ENCODE data around the gene TMEM164.
"Not testable (repeated sequence)": the region's sequence is repeated elsewhere in the genome, so short reads cannot be mapped to it uniquely, and the experiment has no call there.

The TMEM164 gene

DNA sequence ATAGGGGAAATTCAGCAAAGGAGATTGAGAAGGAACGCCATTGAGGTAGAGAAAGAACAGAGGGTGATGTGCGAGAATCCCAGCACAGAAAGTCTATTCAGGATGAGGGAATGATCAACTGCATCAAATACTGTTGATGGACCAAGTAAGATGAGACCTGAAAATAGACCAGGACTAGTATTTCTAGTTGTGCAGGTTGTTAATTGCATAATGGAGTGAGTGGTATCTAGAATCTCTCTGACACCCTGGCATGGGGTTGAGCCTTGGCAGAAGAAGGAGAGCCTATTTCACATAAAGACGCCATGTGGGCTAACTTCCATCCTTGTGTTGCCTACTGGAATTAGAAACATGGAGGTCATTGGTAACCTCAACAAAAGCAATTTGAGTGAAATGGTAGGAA, 135.6 kb downstream of the TMEM164 start:
- no peak for DNase-seq

DNA sequence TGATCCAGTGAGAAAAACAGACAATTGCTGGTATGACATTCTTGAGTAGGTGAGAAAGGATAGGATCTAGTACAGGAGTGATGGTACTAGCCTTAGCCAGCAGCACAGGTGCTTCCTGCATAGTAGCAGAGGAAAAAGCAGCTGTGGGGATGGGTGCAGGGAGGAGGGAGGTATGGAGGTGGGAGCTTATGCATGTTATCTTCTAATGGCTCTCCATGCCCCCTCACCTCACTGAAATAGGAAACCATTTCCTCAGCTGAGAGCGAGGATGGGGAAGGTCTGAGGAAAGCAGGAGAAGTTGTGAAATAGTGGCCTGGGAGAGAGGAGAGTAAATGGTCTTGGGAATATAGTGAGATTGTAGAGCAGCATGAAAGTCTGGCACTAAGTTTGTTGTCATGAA, 136.3 kb downstream of the TMEM164 start:
- DNase-seq, result no peak

DNA sequence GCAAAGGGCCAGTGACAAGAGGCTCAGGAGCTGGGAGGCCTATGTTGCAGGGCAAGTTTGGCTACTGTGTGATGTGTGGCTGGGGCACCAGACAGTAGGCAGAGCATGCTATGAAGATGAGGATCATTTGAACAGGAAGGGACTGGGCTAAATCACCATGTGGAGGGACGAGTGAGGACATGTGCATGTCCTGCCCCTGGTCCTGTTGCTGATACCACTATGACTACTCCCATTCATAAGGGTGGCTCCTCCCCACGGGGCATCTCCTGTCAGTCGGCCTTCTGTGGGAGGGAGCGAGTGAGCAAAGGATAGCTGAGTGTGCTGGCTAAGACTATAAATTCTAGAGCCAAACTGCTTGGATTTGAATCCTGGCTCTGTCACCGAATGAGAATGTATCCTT, 139.2 kb downstream of the TMEM164 start:
- DNase-seq, result no peak

DNA sequence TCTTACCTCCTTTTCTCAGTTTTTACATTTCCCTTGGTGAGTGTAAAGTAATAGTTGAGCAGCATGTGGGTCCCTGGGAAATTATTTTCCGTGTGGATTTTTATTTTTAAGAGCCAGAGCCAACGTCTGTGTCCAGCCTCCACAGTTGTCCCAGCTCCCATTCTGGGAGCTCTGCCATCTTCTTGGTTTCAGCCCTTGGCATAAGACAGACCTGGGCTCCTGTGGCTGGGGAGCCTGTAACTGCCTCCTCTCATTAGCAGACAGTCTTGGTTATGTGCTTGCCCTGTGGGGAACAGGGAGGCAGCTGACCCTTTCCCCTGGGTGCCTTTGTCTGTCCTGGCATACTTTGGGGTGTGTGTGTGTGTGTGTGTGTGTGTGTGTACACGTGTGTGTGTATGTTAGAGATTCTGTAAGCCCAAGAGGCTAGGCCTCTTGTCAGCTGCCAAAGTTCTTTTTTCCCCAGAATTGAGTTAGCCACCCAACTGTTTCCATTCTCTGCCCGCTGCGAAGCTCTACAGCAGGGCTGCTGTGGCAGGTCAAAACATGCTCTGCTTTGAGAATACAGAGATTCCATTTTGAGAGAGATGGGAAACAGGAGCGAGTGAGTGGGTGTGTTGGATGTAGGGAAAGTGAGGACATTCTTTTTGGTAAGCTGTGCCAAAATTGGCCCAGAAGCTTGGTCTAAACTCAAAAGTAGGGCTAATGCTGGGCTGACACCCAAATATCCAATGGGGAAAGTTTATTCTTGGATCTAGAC, 140.7 kb downstream of the TMEM164 start:
- DNase-seq, result no peak

DNA sequence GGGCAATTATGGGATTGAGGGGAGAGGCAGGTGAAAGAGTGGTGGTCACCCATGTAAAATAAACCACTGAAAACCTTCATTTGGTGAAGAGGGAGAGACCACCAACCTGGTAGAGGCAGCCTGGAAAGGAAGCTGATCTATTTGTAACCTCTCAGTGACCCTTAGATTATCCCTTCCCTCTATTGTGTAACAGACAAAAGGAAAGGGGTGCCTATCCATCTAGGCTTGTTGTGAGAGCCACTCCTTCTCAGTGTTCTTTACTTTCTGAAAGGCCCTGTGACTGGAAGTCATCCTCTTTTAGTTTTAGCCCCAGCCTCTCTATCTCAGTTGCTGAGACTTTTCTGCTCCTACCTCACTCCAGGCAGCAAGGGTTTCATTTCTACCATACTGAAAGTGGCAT, 142.4 kb downstream of the TMEM164 start:
- DNase-seq, result no peak

DNA sequence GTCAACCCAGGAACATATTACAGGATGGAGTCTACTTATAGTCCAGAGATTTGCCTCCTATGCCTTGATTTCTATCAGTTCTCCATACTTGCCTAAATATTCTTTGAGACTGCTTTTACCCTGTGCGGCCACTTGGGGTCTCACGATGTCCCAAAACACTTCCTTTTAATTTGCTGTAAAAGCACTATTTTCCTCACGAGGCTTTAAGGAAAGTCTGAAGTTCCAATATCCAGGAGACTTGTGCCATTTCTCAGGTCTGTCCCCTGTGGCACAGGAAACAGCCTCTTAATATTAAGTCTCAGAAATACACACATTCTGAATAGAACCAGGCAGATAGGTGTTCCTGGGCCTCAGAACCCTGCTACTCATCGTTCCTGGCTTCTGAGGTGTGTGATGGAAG, 142.9 kb downstream of the TMEM164 start:
- DNase-seq, result no peak

DNA sequence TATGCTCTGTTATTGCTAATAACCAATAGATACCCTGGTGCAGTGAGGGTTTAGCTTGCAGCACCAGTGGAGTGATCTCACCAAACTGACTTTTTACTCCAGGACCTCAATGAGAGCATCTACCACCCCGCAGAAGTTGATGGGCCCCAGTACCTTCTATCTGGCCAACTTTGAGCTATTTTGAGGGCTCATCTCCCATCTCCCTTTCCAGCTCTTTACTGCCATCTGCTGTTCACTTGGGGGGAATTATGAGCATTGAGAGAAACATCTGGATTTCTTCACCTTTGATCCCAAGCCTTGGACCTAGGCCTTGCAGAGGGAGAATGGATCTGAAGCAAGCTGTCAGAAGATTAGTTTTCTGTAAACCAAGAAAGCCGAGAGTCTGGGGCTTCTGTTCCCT, 143.6 kb downstream of the TMEM164 start:
- no peak for DNase-seq

DNA sequence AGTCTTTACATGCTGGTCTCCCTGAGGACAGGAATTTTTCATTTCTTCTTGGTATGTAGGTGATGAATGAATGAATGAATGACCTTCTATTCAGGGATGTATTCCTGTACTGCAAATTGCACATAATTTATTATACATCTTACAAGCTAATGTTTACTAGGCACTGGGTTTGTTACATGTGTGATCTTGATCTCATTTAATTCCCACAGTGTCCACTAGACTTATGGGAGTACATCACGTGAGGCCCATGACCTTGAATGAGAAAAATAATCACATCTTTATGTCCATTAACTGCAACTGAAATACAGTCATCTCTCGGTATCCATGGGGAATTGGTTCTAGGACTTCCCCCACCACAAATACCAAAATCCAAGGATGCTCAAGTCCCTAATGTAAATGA, 150.3 kb downstream of the TMEM164 start:
- no peak for DNase-seq

DNA sequence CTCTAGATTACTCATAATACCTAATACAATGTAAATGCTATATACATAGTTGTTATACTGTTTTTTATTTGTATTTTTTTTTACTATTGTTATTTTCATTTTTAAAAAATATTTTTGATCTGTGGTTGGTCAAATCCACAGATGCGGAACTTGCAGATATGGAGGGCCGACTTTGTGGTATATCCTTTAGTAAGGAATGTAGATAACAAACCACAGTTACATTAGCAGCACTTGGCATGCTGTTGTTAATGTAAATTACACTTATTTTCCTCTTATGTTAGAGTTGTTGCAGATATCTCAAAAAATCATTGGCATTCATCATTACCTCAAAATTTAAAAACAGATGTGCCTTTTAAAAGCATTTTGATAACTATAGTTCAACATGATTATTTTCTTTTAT, 151.0 kb downstream of the TMEM164 start:
- DNase-seq, result no peak

DNA sequence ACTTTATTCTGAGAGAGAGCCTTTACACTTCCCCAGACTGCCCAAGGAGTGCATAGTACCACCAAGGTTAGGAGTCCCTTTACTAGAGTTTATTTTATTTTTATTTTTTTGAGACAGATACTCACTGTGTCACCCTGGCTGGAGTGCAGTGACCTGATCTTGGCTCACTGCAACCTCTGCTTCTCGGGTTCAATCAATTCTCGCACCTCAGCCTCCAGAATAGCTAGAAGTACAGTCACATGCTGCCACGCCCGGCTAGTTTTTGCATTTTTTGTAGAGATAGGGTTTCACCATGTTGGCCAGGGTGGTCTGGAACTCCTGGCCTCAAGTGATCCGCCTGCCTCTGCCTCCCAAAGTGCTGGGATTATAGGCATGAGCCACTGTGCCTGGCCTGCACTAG, 151.4 kb downstream of the TMEM164 start:
- not testable (repeated sequence) for DNase-seq

DNA sequence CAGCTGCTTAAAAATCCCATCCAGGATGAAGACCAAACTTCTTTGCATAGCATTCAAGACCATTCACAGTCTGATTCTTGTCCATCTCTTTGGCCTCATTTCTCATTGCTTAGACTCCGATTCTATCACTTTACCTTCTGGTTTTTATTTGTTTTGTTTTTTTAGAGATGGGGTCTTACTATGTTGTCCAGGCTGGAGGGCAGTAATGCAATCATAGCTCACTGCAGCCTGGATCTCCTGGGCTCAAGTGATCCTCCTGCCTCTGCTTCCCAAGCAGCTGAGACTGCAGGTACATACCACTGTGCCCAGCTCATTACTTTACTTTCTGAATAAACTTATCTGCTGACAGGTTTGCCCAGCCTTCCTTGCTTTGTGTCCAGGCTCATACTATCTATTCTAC, 152.8 kb downstream of the TMEM164 start:
- no peak for DNase-seq

DNA sequence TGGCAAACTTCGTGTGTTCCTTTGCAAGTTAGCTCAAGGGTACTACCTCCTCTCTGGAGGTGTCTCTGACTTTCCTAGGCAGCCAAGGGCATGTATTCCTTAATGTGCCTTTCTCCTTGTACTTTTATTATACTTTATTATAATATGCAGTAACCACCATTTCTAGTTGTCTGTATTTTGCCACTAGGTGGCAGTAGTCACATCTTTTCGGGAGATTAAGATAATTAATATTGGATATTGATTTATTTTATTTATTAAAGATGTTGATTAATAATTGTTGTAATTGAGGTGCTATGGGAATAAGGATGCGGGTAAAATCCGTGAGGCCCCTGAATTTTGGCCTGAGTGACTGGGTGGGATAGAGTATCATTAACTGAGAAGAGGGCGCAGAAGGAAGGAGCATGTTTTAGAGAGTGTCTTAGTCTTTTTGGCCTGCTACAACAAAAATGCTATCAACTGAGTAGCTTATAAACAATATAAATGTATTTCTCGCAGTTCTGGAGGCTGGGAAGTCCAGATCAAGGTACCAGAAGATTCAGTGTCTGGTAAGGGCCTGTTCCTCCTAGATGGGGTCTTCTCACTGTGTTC, 153.3 kb downstream of the TMEM164 start:
- no peak for DNase-seq

DNA sequence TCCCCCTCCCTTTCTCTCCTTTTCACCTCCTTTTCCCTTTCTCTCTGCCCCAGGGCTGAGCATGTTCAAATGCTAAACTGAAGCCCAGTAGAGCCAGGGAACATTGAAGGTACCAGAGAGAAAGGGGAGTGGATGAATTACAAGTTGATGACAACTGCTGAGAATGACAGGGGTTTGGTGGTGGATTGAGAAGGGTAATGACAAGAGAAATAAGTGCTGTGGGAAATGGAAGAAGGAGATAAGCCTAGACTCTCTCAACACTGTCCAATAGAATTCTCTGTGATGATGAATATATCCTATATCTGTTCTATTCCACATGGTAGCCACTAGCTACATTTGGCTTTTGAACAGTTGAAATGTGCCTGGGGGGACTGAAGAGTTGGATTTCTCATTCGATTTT, 154.5 kb downstream of the TMEM164 start:
- DNase-seq, result no peak

DNA sequence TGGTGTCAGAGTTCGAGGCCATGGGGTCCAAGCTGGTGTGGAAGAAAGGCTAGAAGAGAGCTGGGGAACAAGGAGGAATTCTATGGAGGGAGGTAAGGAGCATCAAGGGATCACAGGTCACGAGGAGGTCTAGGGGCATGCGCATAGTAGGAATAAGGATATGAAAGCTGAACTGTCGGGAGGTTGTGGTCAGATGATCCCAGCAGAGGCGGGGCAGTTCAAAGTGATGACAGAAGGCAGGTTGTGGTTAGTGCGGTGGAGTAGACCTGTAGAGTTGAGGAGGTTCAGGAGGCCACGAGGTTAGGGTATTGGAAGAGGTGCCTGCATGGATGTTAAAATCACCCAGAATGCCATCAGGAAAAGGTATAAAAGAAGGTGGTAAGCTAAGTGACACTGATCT, 156.3 kb downstream of the TMEM164 start:
- no peak for DNase-seq

DNA sequence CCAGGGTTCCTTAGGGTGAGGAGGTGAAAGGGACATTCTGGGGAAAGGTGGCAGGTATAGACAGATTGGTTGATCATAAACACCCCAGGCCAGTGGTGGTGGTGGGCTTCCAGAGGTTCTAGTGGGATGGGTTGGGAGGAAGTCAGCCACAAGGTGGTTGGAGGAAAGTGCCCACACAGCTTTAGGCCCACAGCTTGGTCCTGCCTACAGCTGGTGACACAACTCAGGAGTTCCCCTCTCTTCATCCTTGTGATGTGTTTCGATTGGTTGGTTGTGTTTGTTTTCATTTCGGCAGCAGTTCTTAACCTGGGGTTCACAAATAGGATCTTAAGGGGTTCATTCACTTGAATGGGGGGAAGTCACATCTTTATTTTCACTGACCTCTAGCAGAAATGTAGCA, 157.0 kb downstream of the TMEM164 start:
- no peak for DNase-seq

DNA sequence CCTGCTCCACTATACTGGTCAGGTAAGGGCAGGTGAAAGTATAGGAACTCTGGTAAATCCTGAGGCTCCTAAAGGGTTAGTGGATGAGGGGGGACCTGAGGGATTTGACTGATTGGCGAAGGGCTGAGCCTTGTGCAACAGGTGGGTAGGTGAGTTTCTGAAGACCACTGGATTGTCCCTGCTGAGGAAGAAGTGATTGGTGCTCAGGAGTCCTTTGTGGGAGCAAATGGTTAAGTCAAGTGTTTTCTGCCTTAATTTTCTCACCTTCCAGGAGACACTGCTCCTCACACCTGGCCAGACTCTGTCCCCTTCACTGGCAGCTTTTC, 158.4 kb downstream of the TMEM164 start:
- no peak for DNase-seq

DNA sequence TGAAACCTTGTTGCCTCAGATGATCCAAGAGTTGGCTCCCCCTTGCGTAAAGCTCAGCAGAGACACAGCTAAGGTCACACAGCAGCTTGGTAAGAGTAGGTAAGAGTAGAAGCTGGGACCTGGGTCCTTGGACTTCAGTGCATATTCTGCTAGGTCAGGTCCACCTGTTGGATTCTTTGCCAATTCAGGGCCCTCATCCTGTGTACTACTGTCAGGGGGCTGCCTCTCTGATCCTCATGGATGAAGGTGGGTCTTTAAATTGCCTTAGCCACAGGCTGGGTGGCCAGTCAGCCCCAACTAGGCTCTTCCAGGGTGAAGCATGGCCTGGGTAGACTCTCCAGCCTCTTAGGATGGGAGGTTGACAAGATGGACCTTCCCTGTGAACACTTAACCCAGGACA, 159.2 kb downstream of the TMEM164 start:
- DNase-seq, result no peak

DNA sequence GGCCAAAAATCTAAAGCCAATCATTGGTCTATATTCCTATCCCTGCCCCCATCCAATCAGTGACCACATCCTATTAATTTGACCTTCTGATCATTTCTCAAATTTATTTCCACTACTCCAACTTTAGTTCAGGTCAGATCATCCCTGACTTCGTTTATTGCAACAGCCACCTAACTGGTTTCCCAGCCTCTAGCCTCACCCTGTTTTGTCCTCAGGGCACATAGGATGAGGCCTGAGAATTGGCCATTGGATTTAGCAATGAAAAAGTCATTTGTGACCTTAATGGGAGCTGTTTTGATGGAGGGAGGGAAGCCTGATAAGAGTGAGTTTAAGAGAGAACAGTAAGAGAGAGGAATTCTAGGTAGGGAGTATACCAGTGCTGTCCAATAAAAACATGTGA, 160.0 kb downstream of the TMEM164 start:
- DNase-seq, result no peak

DNA sequence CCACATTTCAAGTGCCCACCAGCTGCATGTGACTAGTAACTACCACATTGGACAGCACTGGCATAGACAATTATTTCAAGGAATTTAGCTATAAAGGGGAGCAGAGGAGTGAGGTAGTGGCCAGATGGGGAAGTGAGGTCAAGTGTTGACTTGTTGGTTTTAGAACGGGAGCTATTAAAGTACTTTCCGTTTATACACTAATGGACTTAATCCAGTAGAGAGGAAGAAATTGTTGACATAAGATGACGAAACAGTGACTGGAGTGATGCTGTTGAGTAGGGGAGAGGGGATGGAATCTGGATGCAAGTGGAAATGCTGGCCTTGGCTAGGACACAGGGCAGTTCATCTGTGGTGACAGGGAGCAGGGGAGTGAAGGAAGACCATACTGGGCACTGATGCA, 160.6 kb downstream of the TMEM164 start:
- no peak for DNase-seq

DNA sequence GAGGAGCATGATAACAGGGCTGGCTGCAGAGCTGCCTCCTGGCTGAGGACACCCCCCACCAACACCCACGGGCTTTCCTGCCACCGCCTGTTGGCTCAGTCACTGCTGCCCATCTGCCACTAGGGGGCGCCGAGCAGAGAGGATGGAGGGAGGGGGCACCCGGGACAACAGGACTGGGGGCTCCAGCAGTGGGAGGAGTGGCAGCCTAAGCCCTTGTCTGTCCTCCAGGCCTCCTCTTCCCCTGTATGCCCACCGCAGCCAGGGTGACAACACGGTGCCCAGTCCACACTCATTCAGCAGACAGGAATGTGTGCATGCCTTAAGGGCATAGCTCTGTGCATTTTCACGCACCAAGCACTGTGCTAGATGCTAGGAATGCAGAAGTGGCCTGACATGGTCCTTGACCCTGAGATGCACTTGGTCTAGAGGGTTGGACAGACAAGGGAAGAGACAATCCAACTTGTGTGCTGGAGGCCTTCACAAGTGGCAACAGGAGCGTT, 165.1 kb downstream of the TMEM164 start:
- peak; percentile 38 for DNase-seq

DNA sequence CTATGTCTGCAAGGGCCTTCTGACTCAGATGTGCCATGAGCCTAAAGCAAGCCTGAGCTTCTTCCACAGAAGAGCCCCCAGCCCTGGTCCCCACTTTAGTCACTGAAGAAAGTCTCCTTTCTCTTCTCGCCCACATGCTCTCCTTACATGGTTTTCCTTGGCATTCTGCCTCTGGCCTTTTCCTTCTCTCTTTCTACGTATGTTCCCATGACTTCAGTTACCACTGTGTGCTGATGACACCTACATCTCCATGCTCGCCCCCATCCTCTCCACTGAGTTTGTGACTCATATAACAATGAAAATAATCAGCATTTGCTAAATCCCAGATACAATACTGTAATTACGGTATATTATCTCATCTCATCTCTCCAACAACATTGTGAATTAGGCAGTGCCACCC, 165.7 kb downstream of the TMEM164 start:
- DNase-seq, result no peak

DNA sequence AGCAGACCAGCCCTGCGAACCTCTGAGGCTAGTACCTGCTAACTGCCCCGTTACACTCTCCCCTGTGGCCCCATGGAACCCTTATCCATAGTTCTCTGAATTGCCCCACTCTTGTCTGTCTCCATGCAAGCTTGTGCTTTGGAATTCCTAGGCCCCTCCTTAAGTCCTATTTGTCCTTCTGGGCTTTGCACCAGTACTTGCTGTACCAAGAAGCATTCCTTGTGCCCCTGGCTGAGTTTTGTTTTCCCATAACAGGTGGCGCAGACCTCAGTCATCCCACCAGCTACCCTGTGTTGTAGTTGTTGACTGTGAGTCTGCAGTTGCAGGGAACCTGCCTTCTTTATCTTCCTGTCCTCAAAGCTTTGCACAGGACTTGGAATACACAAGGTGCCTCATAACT, 167.1 kb downstream of the TMEM164 start:
- no peak for DNase-seq

DNA sequence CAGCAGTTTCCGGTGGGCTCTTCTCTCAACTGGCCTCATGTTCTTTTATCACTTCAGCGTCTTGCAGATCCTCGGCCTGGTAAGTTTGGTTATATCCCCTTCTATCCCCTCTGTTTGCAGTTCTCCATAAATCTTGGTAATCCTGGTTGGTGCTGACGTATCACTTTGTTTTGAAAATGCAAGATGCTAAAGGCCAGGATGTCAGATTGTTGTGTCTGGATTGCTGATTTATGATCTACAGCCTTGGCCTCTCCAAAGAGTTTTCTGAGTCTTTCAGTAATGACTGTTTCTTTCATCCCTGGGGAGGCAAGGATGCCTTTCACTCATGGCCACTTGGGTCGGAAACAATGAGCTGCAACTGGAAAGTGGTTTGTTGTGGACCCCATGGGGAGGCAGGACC, 168.5 kb downstream of the TMEM164 start:
- no peak for DNase-seq

DNA sequence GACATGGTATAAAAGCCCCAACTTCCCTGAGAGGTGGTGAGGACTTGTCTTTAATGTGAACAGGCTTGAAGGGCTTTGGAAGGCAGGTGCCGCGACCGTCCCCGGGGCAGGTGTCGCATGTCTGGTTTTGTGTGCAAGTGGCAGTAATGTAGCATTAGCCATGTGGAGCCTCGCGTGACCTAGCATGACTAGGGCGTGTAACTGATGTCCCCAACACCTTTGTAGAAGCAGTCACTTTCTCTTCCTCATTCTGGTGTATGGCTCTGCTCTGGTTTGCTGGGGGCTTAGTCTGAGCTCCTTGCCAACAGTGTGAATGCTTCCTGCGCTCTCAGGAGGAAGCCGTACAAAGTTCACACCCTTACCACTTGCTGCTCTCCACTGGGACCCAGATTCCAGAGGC, 169.3 kb downstream of the TMEM164 start:
- DNase-seq, result no peak
